ENCODE results near the gene GALNTL6. TPM values are rescaled to one million over a fixed set of nuclear protein-coding genes. Genes with fewer than 3 reads are reported as not detected.
A peak's percentile ranks its signal among the peaks of the same experiment; 100 is the strongest.

Gene GALNTL6
- total RNA-seq, 1 experiment from 2014 or later: not detected

DNA sequence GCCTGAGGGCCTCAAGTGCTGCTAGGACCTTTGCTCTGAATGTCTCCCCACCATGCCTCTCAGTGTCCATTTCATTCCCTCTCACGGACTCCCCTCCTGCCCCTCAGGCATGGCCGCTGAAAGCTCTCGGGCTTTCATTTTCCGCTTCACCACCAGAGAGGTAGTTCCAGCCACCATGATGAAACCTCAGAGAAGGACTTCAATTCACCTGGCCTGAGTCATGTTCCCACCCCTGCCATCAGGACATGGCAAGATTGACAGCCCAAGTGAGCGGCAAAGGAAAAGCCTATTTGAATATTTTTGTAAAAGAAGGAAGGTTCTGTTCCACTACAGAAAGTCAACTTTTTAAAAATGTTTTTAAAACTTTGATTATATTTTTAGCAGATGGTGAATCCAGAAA, 1106.1 kb downstream of the GALNTL6 start:
- Histone ChIP-seq H2BK120ac (ENCODE audit: low read depth, low read length, poor library complexity, severe bottlenecking) (no peak overlapping the region), H3K14ac (ENCODE audit: insufficient read depth, low read length) (no peak overlapping the region), H3K4me1 (ENCODE audit: insufficient read depth, low read length) (no peaks in the 10 kb centered on the region), H3K9ac (ENCODE audit: extremely low read depth, insufficient read length, low read length) (no peak overlapping the region), H4K20me1 (ENCODE audit: control insufficient read depth, insufficient read depth, insufficient read length) (no peaks in the 10 kb centered on the region), H4K5ac (ENCODE audit: insufficient read length, low read depth, low read length) (no peak overlapping the region), H3K4ac (ENCODE audit: low read depth, low read length) (no peak overlapping the region), H3K79me1 (ENCODE audit: insufficient read depth, low read depth, low read length, poor library complexity, severe bottlenecking) (no peaks in the 10 kb centered on the region), H3K79me2 (ENCODE audit: insufficient read depth, low read length) (no peaks in the 10 kb centered on the region), H3K23ac (ENCODE audit: insufficient read length, low read depth, low read length) (no peak overlapping the region), H3K27ac (ENCODE audit: insufficient read length, low read depth, low read length) (no peak overlapping the region), H2BK20ac (ENCODE audit: low read depth, low read length, poor library complexity, severe bottlenecking) (no peak overlapping the region), H3K23me2 (ENCODE audit: insufficient read length, low read depth, low read length, poor library complexity, severe bottlenecking) (no peaks in the 10 kb centered on the region), H2BK12ac (ENCODE audit: insufficient read length, low read depth, low read length) (no peak overlapping the region), H3K4me2 (ENCODE audit: insufficient read depth, insufficient read length, low read length) (no peak overlapping the region), H2BK5ac (ENCODE audit: insufficient read length, low read length) (no peak overlapping the region), H3K18ac (ENCODE audit: insufficient read length, low read depth, low read length) (no peak overlapping the region), H2AK5ac (ENCODE audit: insufficient read length, low read length) (no peak overlapping the region), H2BK15ac (ENCODE audit: low read depth, low read length) (no peak overlapping the region), H3T11ph (ENCODE audit: low read length) (no peak overlapping the region), H3K9me3 (ENCODE audit: control insufficient read depth, low read depth, low read length) (no peaks in the 10 kb centered on the region), H4K8ac (replicated peaks; ENCODE audit: insufficient read length, low read depth, low read length) (no peak overlapping the region), H4K91ac (ENCODE audit: insufficient read length, low read depth, low read length) (no peak overlapping the region), H3K27me3 (ENCODE audit: insufficient read depth, low read length) (no peaks in the 10 kb centered on the region), H2AFZ (ENCODE audit: low read length) (no peak overlapping the region), H3K56ac (ENCODE audit: insufficient read length, low read depth, low read length) (no peak overlapping the region)
- Mint-ChIP-seq H3K36me3 (ENCODE audit: insufficient read depth in 1 of 3, low read depth in 3 of 3) (peaks cover 2 to 5% (median 4%) of the 10 kb centered on the region in 3 experiments; a peak in 3 of 7 replicates), H3K9me3 (peaks cover 17 to 21% of the 10 kb centered on the region in 2 experiments), H3K4me1 (peaks cover under 1 to 5% of the 10 kb centered on the region in 2 experiments; a peak in 3 of 4 replicates), H3K27ac (0 out of 7 replicates have a peak overlapping the region, but pooled peaks of 1 of the 3 experiments have one; percentile 35), H3K27me3 (ENCODE audit: low read depth) (peaks cover 3% of the 10 kb centered on the region; the same call in 1 of the 2 replicates), H3K4me3 (no peak overlapping the region)
- TF ChIP-seq, protein P1, sequence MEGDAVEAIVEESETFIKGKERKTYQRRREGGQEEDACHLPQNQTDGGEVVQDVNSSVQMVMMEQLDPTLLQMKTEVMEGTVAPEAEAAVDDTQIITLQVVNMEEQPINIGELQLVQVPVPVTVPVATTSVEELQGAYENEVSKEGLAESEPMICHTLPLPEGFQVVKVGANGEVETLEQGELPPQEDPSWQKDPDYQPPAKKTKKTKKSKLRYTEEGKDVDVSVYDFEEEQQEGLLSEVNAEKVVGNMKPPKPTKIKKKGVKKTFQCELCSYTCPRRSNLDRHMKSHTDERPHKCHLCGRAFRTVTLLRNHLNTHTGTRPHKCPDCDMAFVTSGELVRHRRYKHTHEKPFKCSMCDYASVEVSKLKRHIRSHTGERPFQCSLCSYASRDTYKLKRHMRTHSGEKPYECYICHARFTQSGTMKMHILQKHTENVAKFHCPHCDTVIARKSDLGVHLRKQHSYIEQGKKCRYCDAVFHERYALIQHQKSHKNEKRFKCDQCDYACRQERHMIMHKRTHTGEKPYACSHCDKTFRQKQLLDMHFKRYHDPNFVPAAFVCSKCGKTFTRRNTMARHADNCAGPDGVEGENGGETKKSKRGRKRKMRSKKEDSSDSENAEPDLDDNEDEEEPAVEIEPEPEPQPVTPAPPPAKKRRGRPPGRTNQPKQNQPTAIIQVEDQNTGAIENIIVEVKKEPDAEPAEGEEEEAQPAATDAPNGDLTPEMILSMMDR (conservative IDR thresholded peaks at IDR 0.05): no peak
- WGBS (ENCODE audit: extremely low coverage, insufficient read length, low lambda C conversion rate): no CpG with 5 or more reads among the region's 5 CpGs
- no peak for DNase-seq
